Activated CD8-positive, alpha-beta T cell treated with anti-CD3 and anti-CD28 coated beads for 36 hours (primary cell): Measurements from ENCODE around the gene RALBP1. TPM values are rescaled to one million over a fixed set of nuclear protein-coding genes. Genes with fewer than 3 reads are reported as not detected.

Source experiments
- ATAC-seq: fragments of 200-7000 bp; cut with Tn5 transposase; one replicate; pipeline ENCODE4 v1.10.0; 2021; ENCODE audit warnings: mild to moderate bottlenecking, moderate library complexity
- CTCF ChIA-PET: fragments of 350-600 bp; sonication (Branson Sonifier 250); formaldehyde crosslinking; loops from one replicate; lab custom pipeline; 2021; ENCODE audit warnings: antibody characterized with exemption; lab: Charles Lee
- POLR2A ChIA-PET: fragments of 350-600 bp; sonication (Branson Sonifier 250); formaldehyde crosslinking; loops from one replicate; lab custom pipeline; 2021; ENCODE audit warnings: antibody characterized with exemption; lab: Charles Lee
- DNase-seq: peaks from one replicate; pipeline ENCODE4 v3.0.0-alpha.2; 2020
- H3K27ac Mint-ChIP-seq: one replicate; pipeline ENCODE4 v1.8.0; 2021; ENCODE audit warnings: mild to moderate bottlenecking, mixed read lengths
- H3K27me3 Mint-ChIP-seq: one replicate; pipeline ENCODE4 v1.8.0; 2021; ENCODE audit warnings: mixed read lengths
- H3K36me3 Mint-ChIP-seq: one replicate; pipeline ENCODE4 v1.8.0; 2021; ENCODE audit warnings: low read depth, mixed read lengths
- H3K4me1 Mint-ChIP-seq: one replicate; pipeline ENCODE4 v1.8.0; 2021; ENCODE audit warnings: low read depth, mixed read lengths
- H3K4me3 Mint-ChIP-seq: one replicate; pipeline ENCODE4 v1.8.0; 2021; ENCODE audit warnings: mild to moderate bottlenecking, moderate library complexity, mixed read lengths
- H3K9me3 Mint-ChIP-seq: one replicate; pipeline ENCODE4 v1.8.0; 2021; ENCODE audit warnings: mixed read lengths
- CTCF ChIP-seq: fragments of 200-600 bp; IDR thresholded peaks from one replicate; pipeline ENCODE4 v1.8.0; 2022; ENCODE audit warnings: antibody characterized with exemption, mild to moderate bottlenecking
- intact Hi-C: fragments of 100-400 bp; cut with micrococcal nuclease; formaldehyde crosslinking; loops from one replicate; pipeline ENCODE4 v1.10.0; 2022
- total RNA-seq, 2 experiments: library from RNA; stranded (reverse); gene quantifications; one replicate each; pipeline ENCODE4 v1.2.3, GENCODE V29; 2021

RALBP1 gene
- total RNA-seq, 2 experiments from 2014 or later: 47.8 to 50.2 TPM

- H3K4me3 Mint-ChIP-seq: no peak overlapping the region
- ChIA-PET CTCF (no interaction called here), POLR2A (no interaction called here)
- no peak for ATAC-seq
- no peak for DNase-seq
- no peaks in the 10 kb centered on the region for H3K27me3 Mint-ChIP-seq
- peaks cover 43% of the 10 kb centered on the region for H3K36me3 Mint-ChIP-seq
- no peak for TF ChIP-seq CTCF
- no peak overlapping the region for H3K27ac Mint-ChIP-seq
- H3K9me3 Mint-ChIP-seq: no peaks in the 10 kb centered on the region
- intact Hi-C loops: loop anchor here (2.0 kb wide), 1 partner anchor 58 kb away; no protein-coding TSS in a partner anchor
- H3K4me1 Mint-ChIP-seq: no peaks in the 10 kb centered on the region
These were observed 75.1 kb downstream of the RALBP1 start for GRCh38 chr18:9550429-9550828.

- CTCF ChIA-PET: interaction anchor here (0.8 to 1.6 kb wide), 2 partner anchors 10 to 24 kb away, joined by 3 read pairs; no protein-coding TSS in a partner anchor
- Mint-ChIP-seq H3K4me1 (no peaks in the 10 kb centered on the region), H3K9me3 (no peaks in the 10 kb centered on the region), H3K36me3 (peaks cover 45% of the 10 kb centered on the region), H3K4me3 (no peak overlapping the region), H3K27ac (no peak overlapping the region), H3K27me3 (no peaks in the 10 kb centered on the region)
- intact Hi-C loops: no loop called here
- ATAC-seq: no peak
- no peak for TF ChIP-seq CTCF
- POLR2A ChIA-PET: no interaction called here
- no peak for DNase-seq
These were observed 76.9 kb downstream of the RALBP1 start for GRCh38 chr18:9552191-9552590.

GRCh38 chr18:9552616-9553015, 77.3 kb downstream of the RALBP1 start:
- H3K4me1 Mint-ChIP-seq: no peaks in the 10 kb centered on the region
- peaks cover 48% of the 10 kb centered on the region for H3K36me3 Mint-ChIP-seq
- ATAC-seq: no peak
- ChIA-PET POLR2A (no interaction called here), CTCF (interaction anchor here (1.6 kb wide), 1 partner anchor 9 kb away, joined by 3 read pairs; no protein-coding TSS in a partner anchor)
- no peak overlapping the region for H3K27ac Mint-ChIP-seq
- no peak overlapping the region for H3K4me3 Mint-ChIP-seq
- no peak for TF ChIP-seq CTCF
- intact Hi-C loops: no loop called here
- no peaks in the 10 kb centered on the region for H3K9me3 Mint-ChIP-seq
- DNase-seq: no peak
- H3K27me3 Mint-ChIP-seq: no peaks in the 10 kb centered on the region

- Mint-ChIP-seq H3K4me1 (no peaks in the 10 kb centered on the region), H3K27ac (no peak overlapping the region), H3K4me3 (no peak overlapping the region), H3K36me3 (peaks cover 40% of the 10 kb centered on the region), H3K9me3 (no peaks in the 10 kb centered on the region), H3K27me3 (no peaks in the 10 kb centered on the region)
- TF ChIP-seq CTCF: no peak
- DNase-seq: no peak
- ChIA-PET POLR2A (no interaction called here), CTCF (no interaction called here)
- intact Hi-C loops: no loop called here
- ATAC-seq: no peak
These were observed 82.1 kb downstream of the RALBP1 start for GRCh38 chr18:9557250-9557943.

GRCh38 chr18:9558387-9559064, 83.2 kb downstream of the RALBP1 start:
- CTCF ChIA-PET: no interaction called here
- H3K27me3 Mint-ChIP-seq: no peaks in the 10 kb centered on the region

More at GRCh38 chr18:9558387-9559064, 83.2 kb downstream of the RALBP1 start:
- H3K4me1 Mint-ChIP-seq: no peaks in the 10 kb centered on the region
- POLR2A ChIA-PET: interaction anchor here (0.6 kb wide), 1 partner anchor 16 kb away, joined by 3 read pairs; no protein-coding TSS in a partner anchor
- H3K36me3 Mint-ChIP-seq: peaks cover 36% of the 10 kb centered on the region
- no peak overlapping the region for H3K27ac Mint-ChIP-seq
- ATAC-seq: no peak
- intact Hi-C loops: no loop called here
- H3K4me3 Mint-ChIP-seq: no peak overlapping the region
- DNase-seq: no peak
- no peaks in the 10 kb centered on the region for H3K9me3 Mint-ChIP-seq
- TF ChIP-seq CTCF: no peak
